ENCODE results near the gene NPC1. TPM values are rescaled to one million over a fixed set of nuclear protein-coding genes. Genes with fewer than 3 reads are reported as not detected.
A peak's percentile ranks its signal among the peaks of the same experiment; 100 is the strongest.

The NPC1 gene
- total and polyA plus RNA-seq, 2 of the 8 experiments (the other 6 are each of a cell fraction or from before 2014, with no cell fraction given), result 34.1 to 39.5 TPM

DNA sequence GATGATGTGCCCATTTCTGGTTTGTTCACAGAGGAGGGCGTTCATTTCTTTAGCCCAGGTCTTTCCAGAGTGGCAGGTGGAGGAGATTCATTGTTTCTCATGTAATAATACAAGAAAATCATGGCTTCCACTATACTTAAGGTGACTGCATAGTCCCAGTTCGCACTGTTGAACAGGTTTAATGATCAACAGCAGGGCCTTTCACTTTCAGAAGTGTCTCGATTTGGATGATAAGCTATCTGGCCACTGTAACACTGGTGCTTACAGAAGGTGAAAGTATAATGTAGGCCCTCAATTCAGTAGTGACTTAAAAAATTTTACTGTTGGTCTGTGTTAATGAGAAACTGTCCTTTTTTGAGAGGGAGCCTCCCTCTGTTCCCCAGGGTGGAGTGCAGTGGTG lies 81.6 kb downstream of the NPC1 start:
- DNase-seq (ENCODE audit: low read depth in 1 of 2, low spot score in 2 of 2) (no peak), FAIRE-seq (no peak)
- Histone ChIP-seq H4K91ac (replicated peaks; ENCODE audit: insufficient read length, low read length) (no peak overlapping the region), H4K5ac (ENCODE audit: insufficient read length, low read depth, low read length) (no peak overlapping the region), H3K79me2 (ENCODE audit: control insufficient read depth in 1 of 2, insufficient read depth in 2 of 2, low read length in 2 of 2) (peaks cover 0 to 5% of the 10 kb centered on the region in 2 experiments; a peak in 1 of 4 replicates), H4K20me1 (replicated peaks in 1 of 2; ENCODE audit: control insufficient read depth in 1 of 2, insufficient read depth in 2 of 2, low read length in 2 of 2) (peaks cover 5 to 7% of the 10 kb centered on the region in 2 experiments), H3K9ac (replicated peaks in 1 of 4; ENCODE audit: extremely low read depth in 1 of 4, low read depth in 3 of 4, low read length in 3 of 4) (no peak overlapping the region), H3K4me2 (ENCODE audit: insufficient read depth in 1 of 2, low read depth in 2 of 2, low read length in 2 of 2) (peak overlapping the region; percentile 75 to 91; a peak in 1 of 4 replicates), H3K23ac (ENCODE audit: insufficient read length) (no peak overlapping the region), H3K36me3 (ENCODE audit: control insufficient read depth in 2 of 4, insufficient read depth in 4 of 4, low read length in 3 of 4) (peaks cover 0 to 7% (median 0%) of the 10 kb centered on the region in 4 experiments; a peak in 2 of 8 replicates), H2BK5ac (ENCODE audit: low read depth, low read length) (no peak overlapping the region), H2BK20ac (ENCODE audit: low read length) (no peak overlapping the region), H3K4me1 (replicated peaks in 1 of 4; ENCODE audit: control insufficient read depth in 3 of 4, insufficient read depth in 4 of 4, low read length in 3 of 4) (peaks cover 2 to 6% (median 4%) of the 10 kb centered on the region in 4 experiments; a peak in 5 of 7 replicates), H3K4me3 (ENCODE audit: extremely low read depth in 1 of 4, insufficient read depth in 2 of 4, low read depth in 3 of 4, low read length in 4 of 4) (peak overlapping the region in 3 of 4 experiments; percentile 80 to 99 (median 83); a peak in 2 of 8 replicates), H3K27ac (ENCODE audit: low read depth, low read length) (no peak overlapping the region), H2BK12ac (ENCODE audit: low read depth, low read length) (no peak overlapping the region), H3K9me3 (ENCODE audit: insufficient read depth in 2 of 2, low read depth in 1 of 2, low read length in 1 of 2) (no peaks in the 10 kb centered on the region), H2AK5ac (ENCODE audit: low read depth, low read length) (no peak overlapping the region), H3K14ac (ENCODE audit: insufficient read length) (no peak overlapping the region), H3K56ac (replicated peaks; ENCODE audit: insufficient read length, low read depth, low read length) (no peak overlapping the region), H3K18ac (ENCODE audit: extremely low read depth, low read length) (no peak overlapping the region), H3K4ac (replicated peaks; ENCODE audit: insufficient read length, low read depth, low read length) (no peak overlapping the region), H3K23me2 (ENCODE audit: low read depth, low read length) (peaks cover 7% of the 10 kb centered on the region; the same call in 1 of the 2 replicates), H2BK15ac (ENCODE audit: low read length) (no peak overlapping the region), H2AFZ (ENCODE audit: low read length) (no peak overlapping the region), H4K8ac (ENCODE audit: extremely low read depth, insufficient read depth, low read length) (no peak overlapping the region), H2BK120ac (replicated peaks; ENCODE audit: low read depth, low read length) (no peak overlapping the region), H3K27me3 (replicated peaks in 1 of 4; ENCODE audit: control insufficient read depth in 3 of 4, extremely low read depth in 1 of 4, insufficient read depth in 3 of 4, low read length in 3 of 4) (peaks cover 0 to 13% (median 5%) of the 10 kb centered on the region in 4 experiments; a peak in 5 of 7 replicates), H3K79me1 (ENCODE audit: low read depth, low read length) (no peaks in the 10 kb centered on the region; the same call in 1 of the 2 replicates)
- WGBS, 2 experiments (ENCODE audit: extremely low coverage in 1 of 2, insufficient coverage in 1 of 2, insufficient read length in 1 of 2, insufficient replicate concordance in 2 of 2, low coverage in 1 of 2, low lambda C conversion rate in 2 of 2, missing lambda C conversion rate in 1 of 2), result 90% methylated on average over 3 of the region's 3 CpGs; no CpG with 5 or more reads in 1 of the 2 experiments
- POLR2A ChIA-PET (ENCODE audit: partially characterized antibody), result interaction anchor here (1.5 kb wide), 1 partner anchor 16 kb away, joined by 3 read pairs; no protein-coding TSS in a partner anchor
- CTCF ChIA-PET (ENCODE audit: partially characterized antibody), result interaction anchor here (0.6 to 2.6 kb wide), 9 partner anchors 11 to 582 kb away, joined by 3 to 11 read pairs (median 3); no protein-coding TSS in a partner anchor
- TF ChIP-seq GABPA (IDR thresholded peaks at IDR 0.05; ENCODE audit: borderline replicate concordance, insufficient read depth, low read length) (no peak), JUN (IDR thresholded peaks at IDR 0.05; ENCODE audit: low read depth, low read length) (no peak)

Data from H1 (cell line).